Measurements from ENCODE around the gene IGSF9.

IGSF9 gene

GRCh38 chr1:159961636-159962035, 16.2 kb upstream of the IGSF9 start:
- no peak overlapping the region for H3K4me3 ChIP-seq (ENCODE audit: low read length, poor library complexity, severe bottlenecking)
- TF ChIP-seq, protein P1, sequence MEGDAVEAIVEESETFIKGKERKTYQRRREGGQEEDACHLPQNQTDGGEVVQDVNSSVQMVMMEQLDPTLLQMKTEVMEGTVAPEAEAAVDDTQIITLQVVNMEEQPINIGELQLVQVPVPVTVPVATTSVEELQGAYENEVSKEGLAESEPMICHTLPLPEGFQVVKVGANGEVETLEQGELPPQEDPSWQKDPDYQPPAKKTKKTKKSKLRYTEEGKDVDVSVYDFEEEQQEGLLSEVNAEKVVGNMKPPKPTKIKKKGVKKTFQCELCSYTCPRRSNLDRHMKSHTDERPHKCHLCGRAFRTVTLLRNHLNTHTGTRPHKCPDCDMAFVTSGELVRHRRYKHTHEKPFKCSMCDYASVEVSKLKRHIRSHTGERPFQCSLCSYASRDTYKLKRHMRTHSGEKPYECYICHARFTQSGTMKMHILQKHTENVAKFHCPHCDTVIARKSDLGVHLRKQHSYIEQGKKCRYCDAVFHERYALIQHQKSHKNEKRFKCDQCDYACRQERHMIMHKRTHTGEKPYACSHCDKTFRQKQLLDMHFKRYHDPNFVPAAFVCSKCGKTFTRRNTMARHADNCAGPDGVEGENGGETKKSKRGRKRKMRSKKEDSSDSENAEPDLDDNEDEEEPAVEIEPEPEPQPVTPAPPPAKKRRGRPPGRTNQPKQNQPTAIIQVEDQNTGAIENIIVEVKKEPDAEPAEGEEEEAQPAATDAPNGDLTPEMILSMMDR (conservative IDR thresholded peaks at IDR 0.05; ENCODE audit: low read length) = no peak
- no peak for TF ChIP-seq EZH2phosphoT487 (IDR thresholded peaks at IDR 0.05; ENCODE audit: borderline replicate concordance)
- H2AFZ ChIP-seq (ENCODE audit: low read length) = no peak overlapping the region

GRCh38 chr1:159960721-159961381, 15.4 kb upstream of the IGSF9 start:
- no peaks in the 10 kb centered on the region for H4K20me1 ChIP-seq (ENCODE audit: insufficient read depth, low read length, poor library complexity, severe bottlenecking)
- H3K27me3 ChIP-seq (ENCODE audit: insufficient read depth, low read length, poor library complexity, severe bottlenecking) = no peaks in the 10 kb centered on the region
- H3K9me3 ChIP-seq (ENCODE audit: insufficient read depth, low read depth, low read length) = no peaks in the 10 kb centered on the region
- H3K4me2 ChIP-seq (ENCODE audit: low read depth, low read length, poor library complexity, severe bottlenecking) = no peak overlapping the region
- TF ChIP-seq, protein P1 (conservative IDR thresholded peaks at IDR 0.05; ENCODE audit: low read length) = no peak
- no peak for TF ChIP-seq EZH2phosphoT487 (IDR thresholded peaks at IDR 0.05; ENCODE audit: borderline replicate concordance)
- no peaks in the 10 kb centered on the region for H3K9me2 ChIP-seq (replicated peaks; ENCODE audit: low read depth, low read length)
- H3F3A ChIP-seq (ENCODE audit: low read depth) = no peaks in the 10 kb centered on the region
- no peaks in the 10 kb centered on the region for H3K79me2 ChIP-seq (ENCODE audit: insufficient read depth, low read length)
- no peaks in the 10 kb centered on the region for H3K36me3 ChIP-seq (ENCODE audit: insufficient read depth, low read length)
- H3K9ac ChIP-seq (ENCODE audit: low read depth, low read length, poor library complexity, severe bottlenecking) = no peak overlapping the region
- no peak overlapping the region for H2AFZ ChIP-seq (ENCODE audit: low read length)
- no peaks in the 10 kb centered on the region for H3K4me1 ChIP-seq (ENCODE audit: insufficient read depth, low read length, poor library complexity, severe bottlenecking)
- H3K4me3 ChIP-seq (ENCODE audit: low read length, poor library complexity, severe bottlenecking) = no peak overlapping the region

More at GRCh38 chr1:159961636-159962035, 16.2 kb upstream of the IGSF9 start:
- Histone ChIP-seq H3K9ac (ENCODE audit: low read depth, low read length, poor library complexity, severe bottlenecking) (no peak overlapping the region), H3K4me2 (ENCODE audit: low read depth, low read length, poor library complexity, severe bottlenecking) (no peak overlapping the region), H3K4me1 (ENCODE audit: insufficient read depth, low read length, poor library complexity, severe bottlenecking) (no peaks in the 10 kb centered on the region), H3K27me3 (ENCODE audit: insufficient read depth, low read length, poor library complexity, severe bottlenecking) (peaks cover under 1% of the 10 kb centered on the region), H3K36me3 (ENCODE audit: insufficient read depth, low read length) (no peaks in the 10 kb centered on the region), H4K20me1 (ENCODE audit: insufficient read depth, low read length, poor library complexity, severe bottlenecking) (no peaks in the 10 kb centered on the region), H3K9me2 (replicated peaks; ENCODE audit: low read depth, low read length) (no peaks in the 10 kb centered on the region), H3F3A (ENCODE audit: low read depth) (no peaks in the 10 kb centered on the region), H3K9me3 (ENCODE audit: insufficient read depth, low read depth, low read length) (no peaks in the 10 kb centered on the region), H3K79me2 (ENCODE audit: insufficient read depth, low read length) (no peaks in the 10 kb centered on the region)

- TF ChIP-seq EZH2phosphoT487 (IDR thresholded peaks at IDR 0.05; ENCODE audit: borderline replicate concordance) = no peak
- TF ChIP-seq, protein P1 (conservative IDR thresholded peaks at IDR 0.05; ENCODE audit: low read length) = no peak
- Histone ChIP-seq H3K4me3 (ENCODE audit: low read length, poor library complexity, severe bottlenecking) (no peak overlapping the region), H4K20me1 (ENCODE audit: insufficient read depth, low read length, poor library complexity, severe bottlenecking) (no peaks in the 10 kb centered on the region), H3K4me1 (ENCODE audit: insufficient read depth, low read length, poor library complexity, severe bottlenecking) (no peaks in the 10 kb centered on the region), H3F3A (ENCODE audit: low read depth) (no peaks in the 10 kb centered on the region), H3K9me3 (ENCODE audit: insufficient read depth, low read depth, low read length) (no peaks in the 10 kb centered on the region), H3K9me2 (replicated peaks; ENCODE audit: low read depth, low read length) (no peaks in the 10 kb centered on the region), H3K9ac (ENCODE audit: low read depth, low read length, poor library complexity, severe bottlenecking) (no peak overlapping the region), H3K4me2 (ENCODE audit: low read depth, low read length, poor library complexity, severe bottlenecking) (no peak overlapping the region), H2AFZ (ENCODE audit: low read length) (no peak overlapping the region), H3K36me3 (ENCODE audit: insufficient read depth, low read length) (no peaks in the 10 kb centered on the region), H3K79me2 (ENCODE audit: insufficient read depth, low read length) (no peaks in the 10 kb centered on the region), H3K27me3 (ENCODE audit: insufficient read depth, low read length, poor library complexity, severe bottlenecking) (no peaks in the 10 kb centered on the region)
These were observed 14.0 kb upstream of the IGSF9 start for GRCh38 chr1:159959451-159959850.
